Activated CD8-positive, alpha-beta memory T cell treated with anti-CD3 and anti-CD28 coated beads for 4 hours (primary cell): ENCODE measurements around the gene NR4A1.

Experiments used
- DNase-seq, 2 donors: peaks; one replicate each; pipeline ENCODE4 v3.0.0-alpha.2; 2020; ENCODE audit warnings: low read depth in 2 of 2

NR4A1 gene

GRCh38 chr12:52050758-52051541, at the start of gene NR4A1:
NR4A1 (plus strand) TSS chr12:52051442; CDS start chr12:52054329, 2,887 bp downstream.
- DNase-seq, result peak; percentile 98 to 99

GRCh38 chr12:52003016-52003550, 48.2 kb upstream of the NR4A1 start:
- DNase-seq, result no peak

- no peak for DNase-seq
Observed at GRCh38 chr12:52003591-52003990, 47.7 kb upstream of the NR4A1 start.

GRCh38 chr12:52004042-52004648, 47.1 kb upstream of the NR4A1 start:
- DNase-seq, result no peak

GRCh38 chr12:52005218-52005902, 45.9 kb upstream of the NR4A1 start:
- DNase-seq, result no peak

- peak in 1 of 2 donors; percentile 22 for DNase-seq
Observed at GRCh38 chr12:52005903-52006703, 45.1 kb upstream of the NR4A1 start.

GRCh38 chr12:52006726-52007157, 44.5 kb upstream of the NR4A1 start, which contains the start of gene TAMALIN:
TAMALIN (plus strand) TSS chr12:52006946; CDS start chr12:52007020, 74 bp downstream.
- peak; percentile 67 to 70 for DNase-seq

GRCh38 chr12:52007158-52007921, 43.9 kb upstream of the NR4A1 start:
- DNase-seq, result peak in 1 of 2 donors; percentile 23

- DNase-seq, result no peak
Observed at GRCh38 chr12:52007982-52008510, 43.2 kb upstream of the NR4A1 start.

GRCh38 chr12:52009081-52009751, 42.0 kb upstream of the NR4A1 start:
- no peak for DNase-seq

- DNase-seq, result no peak
Observed at GRCh38 chr12:52010152-52010622, 41.1 kb upstream of the NR4A1 start.

GRCh38 chr12:52010692-52011601, 40.3 kb upstream of the NR4A1 start:
- DNase-seq, result no peak

GRCh38 chr12:52011602-52012214, 39.5 kb upstream of the NR4A1 start:
- DNase-seq, result no peak

GRCh38 chr12:52013626-52014310, 37.5 kb upstream of the NR4A1 start:
- DNase-seq, result no peak

- no peak for DNase-seq
Observed at GRCh38 chr12:52014567-52015530, 36.4 kb upstream of the NR4A1 start.

- DNase-seq, result no peak
Observed at GRCh38 chr12:52015532-52016041, 35.7 kb upstream of the NR4A1 start.
